ENCODE measurements around the gene SOX5.
"Not testable (repeated sequence)": the region's sequence is repeated elsewhere in the genome, so short reads cannot be mapped to it uniquely, and the experiment has no call there.

SOX5 gene

DNA sequence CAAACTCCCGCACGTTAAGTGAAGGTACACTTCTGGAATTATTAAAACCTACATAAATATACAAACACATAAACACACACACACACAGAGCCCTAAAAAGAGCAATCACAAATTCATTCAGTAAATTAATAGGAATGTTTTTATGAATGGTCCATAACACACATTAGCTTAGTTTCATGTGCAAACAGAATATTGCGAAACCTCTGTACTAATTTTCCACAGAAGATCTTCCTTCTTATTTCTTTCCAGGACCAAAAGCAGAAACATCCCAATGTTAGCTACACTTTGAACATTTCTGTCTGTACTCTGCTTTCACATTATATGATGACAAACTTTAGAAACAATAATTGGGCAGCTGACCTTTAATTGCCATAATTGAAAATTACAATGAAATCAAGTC is 101.6 kb downstream of the SOX5 start:
- DNase-seq (ENCODE audit: low read depth in 1 of 2, low spot score in 1 of 2): no peak

DNA sequence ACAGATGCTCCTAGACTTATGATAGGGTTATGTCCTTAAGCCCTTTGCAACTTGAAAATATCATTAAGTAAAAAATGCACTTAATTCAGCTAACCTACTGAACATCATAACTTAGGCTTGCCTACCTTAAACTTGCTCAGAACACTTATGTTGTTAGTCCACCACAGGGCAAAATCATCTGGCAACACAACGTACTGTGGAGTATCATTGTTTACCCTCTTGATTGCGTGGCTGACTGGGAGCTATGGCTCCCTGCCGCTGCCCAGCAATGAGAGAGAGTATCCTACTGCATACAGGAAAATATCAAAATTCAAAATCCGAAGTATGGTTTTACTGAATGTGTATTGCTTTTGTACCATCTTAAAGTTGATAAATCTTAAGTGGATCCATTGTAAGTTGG is 105.5 kb downstream of the SOX5 start:
- DNase-seq (ENCODE audit: low read depth in 1 of 2, low spot score in 1 of 2): no peak

DNA sequence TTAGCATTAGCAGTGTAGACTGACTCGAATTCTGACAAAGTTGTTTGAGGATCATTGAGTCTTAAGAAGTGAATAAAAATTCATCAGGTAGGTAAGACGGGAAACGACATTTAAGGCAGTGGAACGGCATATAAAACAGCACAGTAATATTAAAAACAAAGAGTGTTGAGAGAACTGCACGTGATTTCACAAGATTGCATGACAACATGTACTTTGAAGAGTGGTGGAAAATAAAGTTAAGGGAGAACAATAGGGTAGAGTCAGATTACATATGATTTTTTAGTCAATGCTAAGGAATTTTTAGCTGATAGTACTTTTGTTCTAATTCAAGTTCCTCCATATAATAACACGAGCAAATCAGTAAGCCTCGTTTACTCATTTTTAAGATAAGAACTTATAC is 115.4 kb downstream of the SOX5 start:
- no peak for DNase-seq (ENCODE audit: low read depth in 1 of 2, low spot score in 1 of 2)

DNA sequence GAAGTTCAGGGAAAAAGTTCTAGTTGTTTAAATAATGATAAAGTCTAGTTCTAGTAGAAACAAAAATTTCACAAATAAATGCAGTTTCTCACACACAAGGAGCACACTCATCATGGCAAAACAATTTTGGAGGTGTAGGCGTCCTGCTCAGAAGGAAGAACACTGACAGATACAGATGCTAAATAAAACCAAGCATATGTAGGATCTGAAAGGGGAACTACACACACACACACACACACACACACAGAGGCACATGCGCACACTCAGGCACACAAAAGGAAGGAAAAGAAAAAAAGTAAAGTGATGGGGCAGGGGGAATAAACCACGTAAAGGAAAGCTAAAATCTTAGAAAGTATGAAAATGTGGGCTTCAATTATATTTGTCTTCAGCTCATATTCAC is 117.7 kb downstream of the SOX5 start:
- no peak for DNase-seq (ENCODE audit: low read depth in 1 of 2, low spot score in 1 of 2)

DNA sequence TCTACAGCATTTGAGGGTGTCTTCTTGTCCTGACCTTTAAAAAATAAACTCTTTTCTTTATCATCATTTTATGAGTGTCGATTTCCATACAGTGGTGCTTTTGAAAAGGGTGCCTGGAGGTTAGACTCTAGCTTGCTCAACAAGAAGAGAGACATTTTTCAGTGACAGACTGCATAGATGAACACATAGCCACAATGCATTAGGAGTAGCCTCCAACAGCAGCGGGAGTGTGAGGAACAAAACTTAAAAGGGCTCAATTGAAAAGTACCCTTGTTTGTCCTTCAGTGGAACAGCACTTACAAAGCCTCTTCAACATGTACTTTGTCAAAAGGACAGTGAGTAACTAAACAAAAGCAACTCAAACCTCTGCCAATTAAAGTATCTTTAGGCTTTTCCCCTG is 119.3 kb downstream of the SOX5 start:
- DNase-seq (ENCODE audit: low read depth in 1 of 2, low spot score in 1 of 2): no peak

DNA sequence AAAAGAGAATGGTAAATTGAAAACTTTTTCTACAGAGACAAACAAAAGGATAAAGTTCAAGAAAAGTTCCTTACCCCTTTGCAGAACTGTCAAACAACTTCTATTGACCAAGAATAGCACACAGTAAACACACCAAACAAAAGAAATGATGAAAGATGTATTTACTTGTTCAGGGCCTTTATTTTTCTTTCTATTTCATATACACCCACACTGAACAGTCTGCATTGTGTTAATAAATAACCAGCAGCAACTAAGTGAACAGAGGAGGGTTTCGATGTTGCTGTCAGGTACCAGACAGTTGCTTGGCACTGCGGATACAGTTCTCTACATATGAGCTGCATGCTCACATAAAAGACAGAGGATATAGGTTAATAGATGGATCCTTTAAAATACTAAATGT is 122.1 kb downstream of the SOX5 start:
- no peak for DNase-seq (ENCODE audit: low read depth in 1 of 2, low spot score in 1 of 2)

DNA sequence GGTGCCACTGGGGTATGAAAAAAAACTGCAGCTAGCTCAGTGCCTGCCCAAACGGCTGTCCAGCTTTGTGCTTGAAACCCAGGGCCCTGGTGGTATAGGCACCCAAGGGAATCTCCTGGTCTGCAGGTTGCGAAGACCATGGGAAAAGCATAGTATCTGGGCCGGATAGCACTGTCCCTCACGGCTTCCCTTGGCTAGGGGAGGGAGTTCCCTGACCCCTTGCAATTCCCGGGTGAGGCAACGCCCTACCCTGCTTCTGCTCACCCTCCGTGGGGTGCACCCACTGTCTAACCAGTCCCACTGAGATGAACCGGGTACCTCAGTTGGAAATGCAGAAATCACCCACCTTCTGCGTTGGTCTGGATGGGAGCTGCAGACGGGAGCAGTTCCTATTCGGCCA is 124.3 kb downstream of the SOX5 start:
- DNase-seq (ENCODE audit: low read depth in 1 of 2, low spot score in 1 of 2): not testable (repeated sequence)

DNA sequence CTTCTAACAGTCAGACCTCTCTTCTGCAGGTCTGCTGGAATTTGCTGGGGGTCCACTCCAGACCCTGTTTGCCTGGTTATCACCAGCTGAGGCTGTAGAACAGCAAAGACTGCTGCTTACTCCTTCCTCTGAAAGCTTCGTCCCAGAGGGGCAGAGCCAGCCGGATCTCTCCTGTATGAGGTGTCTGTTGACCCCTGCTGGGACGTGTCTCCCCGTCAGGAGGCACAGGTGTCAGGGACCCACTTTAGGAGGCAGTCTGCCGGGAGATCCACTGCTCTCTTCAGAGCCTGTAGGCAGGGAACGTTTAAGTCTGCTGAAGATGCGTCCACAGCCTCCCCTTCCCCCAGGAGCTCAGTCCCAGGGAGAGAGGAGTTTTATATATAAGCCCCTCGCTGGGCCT is 125.1 kb downstream of the SOX5 start:
- DNase-seq (ENCODE audit: low read depth in 1 of 2, low spot score in 1 of 2): no peak

DNA sequence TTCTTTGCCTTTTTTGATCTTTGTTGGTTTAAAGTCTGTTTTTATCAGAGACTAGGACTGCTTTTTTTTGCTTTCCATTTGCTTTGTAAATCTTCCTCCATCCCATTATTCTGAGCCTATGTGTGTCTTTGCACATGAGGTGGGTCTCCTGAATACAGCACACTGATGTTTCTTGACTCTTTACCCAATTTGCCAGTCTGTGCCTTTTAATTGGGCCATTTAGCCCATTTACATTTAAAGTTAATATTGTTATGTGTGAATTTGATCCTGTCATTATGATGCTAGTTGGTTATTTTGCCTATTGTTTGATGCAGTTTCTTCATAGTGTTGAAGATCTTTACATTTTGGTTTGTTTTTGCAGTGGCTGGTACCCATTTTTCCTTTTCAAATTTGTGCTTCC is 126.6 kb downstream of the SOX5 start:
- DNase-seq (ENCODE audit: low read depth in 1 of 2, low spot score in 1 of 2): not testable (repeated sequence)

DNA sequence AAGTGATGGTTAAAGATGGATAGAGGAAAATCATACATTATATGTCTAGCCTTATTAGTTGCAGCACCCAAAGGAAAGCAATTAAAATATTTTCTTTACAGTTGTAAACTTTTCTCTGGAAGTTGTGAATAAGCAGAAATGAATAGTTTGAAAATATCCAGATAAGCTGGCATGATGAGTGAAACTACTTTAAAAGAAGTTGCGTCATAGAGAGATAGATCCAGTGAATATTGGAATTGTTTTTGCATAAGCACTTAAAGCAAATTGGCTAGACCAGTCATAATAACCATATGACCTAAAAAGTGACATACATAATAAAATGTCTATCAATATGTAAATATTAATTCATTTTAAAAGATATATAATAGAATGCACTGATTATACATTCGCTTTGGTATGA is 132.1 kb downstream of the SOX5 start:
- DNase-seq (ENCODE audit: low read depth in 1 of 2, low spot score in 1 of 2): no peak

DNA sequence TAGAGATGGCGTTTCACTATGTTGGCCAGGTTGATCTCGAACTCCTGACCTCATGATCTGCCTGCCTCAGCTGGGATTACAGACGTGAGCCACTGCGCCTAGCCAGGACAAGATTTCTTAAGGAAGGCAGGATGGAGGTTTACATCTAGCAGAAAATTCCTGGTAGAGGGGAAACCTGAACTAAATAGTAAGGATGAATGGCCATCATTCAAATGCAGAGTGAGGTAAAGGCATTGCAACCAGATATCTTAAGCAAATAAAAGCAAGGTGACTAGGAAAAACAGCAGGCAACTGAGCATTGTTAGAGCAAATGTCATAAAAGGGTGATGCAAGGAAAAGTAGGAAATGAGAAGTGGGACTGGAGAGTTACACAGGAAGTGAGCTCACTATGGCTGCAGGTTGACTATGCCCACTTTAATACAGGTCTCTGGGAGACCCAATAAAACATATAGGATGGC is 133.0 kb downstream of the SOX5 start:
- no peak for DNase-seq (ENCODE audit: low read depth in 1 of 2, low spot score in 1 of 2)

DNA sequence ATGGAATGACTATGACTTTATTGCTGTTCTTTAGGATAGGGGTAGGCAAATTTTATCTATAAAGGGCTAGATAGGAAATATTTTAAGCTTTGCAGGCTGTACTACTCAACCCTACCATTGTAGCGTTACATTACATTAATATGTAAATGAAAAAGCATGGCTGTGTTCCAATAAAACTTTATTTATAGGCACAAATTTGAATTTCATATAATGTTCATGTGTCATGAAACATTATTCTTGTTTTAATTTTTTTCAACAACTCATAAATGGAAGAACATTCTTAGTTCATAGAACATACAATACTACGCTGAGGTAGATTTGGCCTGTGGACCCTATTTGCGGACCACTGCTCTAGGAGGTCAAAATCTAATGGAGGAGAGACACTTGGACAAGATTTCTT is 133.7 kb downstream of the SOX5 start:
- DNase-seq (ENCODE audit: low read depth in 1 of 2, low spot score in 1 of 2): no peak

DNA sequence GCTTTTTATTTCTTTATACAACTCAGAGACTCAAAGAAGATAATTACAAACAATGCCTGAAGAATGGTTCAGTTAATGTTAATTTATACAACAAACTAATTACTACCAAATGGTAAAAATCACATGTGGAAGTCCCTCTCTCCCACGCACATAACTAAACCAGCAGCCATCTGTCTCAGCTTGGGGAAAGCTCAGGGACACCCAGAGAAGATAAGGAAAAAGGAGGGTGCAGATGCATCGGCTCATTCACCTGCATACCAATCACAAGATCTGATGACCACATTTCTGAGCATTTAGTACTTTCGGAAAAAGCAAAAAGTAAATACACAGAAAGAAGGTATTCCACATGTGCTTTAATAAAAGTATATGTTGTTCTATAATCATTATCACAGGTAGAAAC is 136.3 kb downstream of the SOX5 start:
- no peak for DNase-seq (ENCODE audit: low read depth in 1 of 2, low spot score in 1 of 2)

DNA sequence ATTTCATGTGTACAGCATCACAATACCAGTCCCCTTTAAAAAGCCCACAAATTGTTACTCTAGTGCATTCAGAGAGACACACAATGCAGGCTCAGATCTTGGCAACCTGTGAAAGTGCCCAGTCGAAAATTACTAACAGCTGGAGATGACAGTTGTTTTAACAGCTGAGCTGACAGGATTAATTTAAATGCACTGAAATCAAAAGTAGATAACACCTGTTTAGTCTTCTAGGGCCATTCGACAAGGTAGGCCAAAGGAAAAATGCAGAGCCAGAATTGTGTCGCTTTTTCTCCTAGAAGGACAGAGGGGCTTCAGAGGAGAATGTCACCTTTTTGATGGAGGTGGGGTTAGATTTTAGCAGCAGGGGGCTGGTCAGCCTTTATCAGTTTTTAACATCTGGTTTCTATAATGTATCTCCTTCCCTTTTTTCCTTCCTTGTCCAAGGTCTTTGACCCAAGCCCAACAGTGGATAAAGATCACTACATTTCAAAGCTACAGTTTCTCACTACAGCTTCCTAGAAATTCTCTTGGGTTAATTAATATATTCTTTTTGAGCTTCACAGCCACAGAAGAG is 139.1 kb downstream of the SOX5 start:
- no peak for DNase-seq (ENCODE audit: low read depth in 1 of 2, low spot score in 1 of 2)

DNA sequence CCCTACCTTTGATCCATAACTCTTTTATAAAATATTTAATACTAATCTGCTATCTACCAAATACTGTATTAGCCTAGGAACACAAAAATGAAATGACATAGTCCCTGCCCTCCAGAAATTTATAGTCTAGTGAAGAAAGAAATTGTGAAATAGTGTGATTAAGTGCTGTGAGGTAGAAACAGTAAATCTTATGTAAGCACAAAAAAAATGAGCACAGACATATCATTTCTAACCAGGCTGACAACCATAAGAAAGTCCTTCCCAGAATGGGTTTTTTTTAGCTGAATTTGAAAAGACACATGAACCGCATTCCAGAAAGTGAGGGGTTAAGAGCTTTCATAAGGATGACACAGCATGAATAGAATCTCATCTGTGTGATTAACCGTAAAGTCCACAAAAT is 145.9 kb downstream of the SOX5 start:
- DNase-seq (ENCODE audit: low read depth in 1 of 2, low spot score in 1 of 2): no peak

DNA sequence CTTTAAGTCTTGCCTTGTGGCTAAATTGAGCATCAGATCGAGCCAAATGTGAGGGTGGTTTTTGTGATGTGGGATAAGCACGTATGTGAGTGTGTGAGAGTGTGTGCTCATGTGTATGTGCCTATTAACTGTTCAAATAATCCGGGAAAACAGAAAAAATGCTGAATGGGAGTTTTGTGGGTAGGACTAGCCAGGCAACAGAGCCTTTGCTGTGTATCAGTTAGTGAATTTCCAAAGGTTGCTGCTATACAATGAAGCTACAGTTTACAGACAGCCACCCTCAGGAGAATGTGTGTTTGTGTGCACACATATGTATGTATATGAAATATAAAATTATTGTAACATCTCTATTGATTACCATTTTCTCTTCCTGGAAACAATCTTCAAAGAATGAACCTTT is 154.0 kb downstream of the SOX5 start:
- DNase-seq (ENCODE audit: low read depth in 1 of 2, low spot score in 1 of 2): no peak

DNA sequence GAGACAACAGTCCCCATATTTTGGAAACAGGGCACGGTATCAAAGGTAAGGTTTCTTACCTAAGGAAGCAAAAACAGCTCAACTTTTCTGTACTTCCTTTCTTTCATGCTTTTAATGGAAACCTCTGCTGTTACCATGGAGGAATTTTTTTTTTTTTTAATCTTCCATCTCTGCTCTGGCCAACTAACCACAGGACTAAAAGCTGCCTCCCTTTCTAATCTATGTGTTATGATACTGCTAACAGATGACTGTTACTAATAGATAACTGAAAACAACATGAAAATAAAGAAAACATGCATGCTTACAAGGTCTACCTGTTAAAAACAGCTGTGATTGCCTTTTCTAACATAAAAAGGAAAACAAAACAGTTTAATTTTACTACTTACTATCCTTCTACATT is 168.4 kb downstream of the SOX5 start:
- no peak for DNase-seq (ENCODE audit: low read depth in 1 of 2, low spot score in 1 of 2)

DNA sequence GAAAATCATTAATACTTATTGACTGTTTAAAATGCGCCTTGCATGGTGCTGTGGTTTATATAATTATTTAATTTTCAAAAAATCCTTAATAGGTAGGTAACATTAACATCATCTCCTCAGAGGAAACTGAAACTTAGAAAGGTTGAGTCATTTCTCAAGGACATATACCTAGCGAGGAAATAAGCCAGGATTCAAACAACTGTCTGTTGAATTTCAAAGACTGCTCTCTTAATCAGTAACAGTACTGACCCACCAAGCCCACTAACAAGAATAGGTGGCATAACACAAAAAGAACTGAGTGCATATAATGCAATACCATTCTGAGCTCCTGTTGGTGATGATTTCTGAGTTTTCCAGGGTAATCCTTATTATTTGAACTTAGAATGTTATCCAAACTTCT is 174.3 kb downstream of the SOX5 start:
- DNase-seq (ENCODE audit: low read depth in 1 of 2, low spot score in 1 of 2): no peak

DNA sequence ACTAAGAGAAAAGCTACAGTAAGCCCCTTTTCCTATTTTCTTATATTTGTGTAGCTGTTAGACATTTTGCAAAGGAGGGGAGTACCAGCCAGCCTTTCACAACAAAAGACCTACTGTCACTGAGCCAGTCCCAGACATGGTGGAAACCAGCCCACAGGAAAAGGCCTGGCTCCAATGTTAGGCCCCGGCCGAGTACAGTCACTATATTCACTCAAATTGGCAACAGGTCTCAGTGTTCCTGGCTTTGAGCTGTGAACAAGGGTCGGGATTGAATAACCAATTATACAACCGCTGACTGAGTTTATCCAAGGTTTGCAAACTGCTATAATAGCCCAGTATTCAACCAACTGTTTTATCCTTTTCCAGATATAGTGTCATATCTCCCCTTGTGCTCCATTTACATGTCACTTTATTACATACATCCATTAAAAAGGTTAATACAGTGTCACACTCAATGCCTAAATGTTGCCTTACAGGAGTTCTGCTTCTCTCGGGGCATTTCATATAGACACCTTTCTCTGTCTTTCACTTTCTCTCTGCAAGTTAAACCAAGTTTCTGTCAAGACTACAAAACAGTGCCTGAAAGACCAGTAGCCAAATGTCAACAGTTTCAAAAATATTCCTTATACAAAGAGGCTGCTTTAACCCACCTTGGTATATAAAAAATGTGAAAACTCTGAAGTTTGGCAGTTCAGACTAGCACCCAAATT is 178.1 kb downstream of the SOX5 start:
- no peak for DNase-seq (ENCODE audit: low read depth in 1 of 2, low spot score in 1 of 2)

DNA sequence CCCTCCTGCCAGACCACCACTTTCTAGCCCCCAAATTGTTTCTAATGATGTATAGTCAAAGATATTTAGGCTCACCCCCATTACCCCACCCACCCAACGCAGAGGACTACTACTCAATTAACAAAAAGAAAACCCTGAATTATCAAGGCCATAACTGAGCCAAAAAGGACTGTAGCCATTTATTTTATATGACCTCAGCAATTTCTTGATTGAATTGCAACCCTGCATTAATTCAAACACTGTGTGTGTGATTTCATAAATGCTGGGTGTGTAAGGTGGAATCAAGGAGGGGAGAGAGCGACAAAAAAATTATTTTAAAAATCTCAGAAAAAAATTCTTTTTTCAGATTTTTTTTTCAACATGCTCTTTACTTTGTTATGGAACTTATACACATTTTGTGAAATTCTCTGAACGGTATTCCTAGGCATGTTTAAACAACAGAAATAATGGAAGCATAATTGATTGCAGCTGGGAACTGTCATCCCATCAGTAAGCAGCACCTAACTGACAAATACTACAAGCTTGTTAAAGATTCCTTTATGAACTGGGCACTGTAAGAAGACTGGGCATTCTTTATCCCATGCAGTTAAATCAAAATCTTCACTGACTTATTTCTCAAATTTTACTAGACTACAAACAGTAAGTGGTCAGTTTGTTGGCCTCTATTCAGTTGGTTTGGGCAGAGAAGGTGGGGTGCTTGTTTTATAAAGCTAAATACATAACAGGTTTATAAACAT is 179.1 kb downstream of the SOX5 start:
- no peak for DNase-seq (ENCODE audit: low read depth in 1 of 2, low spot score in 1 of 2)

DNA sequence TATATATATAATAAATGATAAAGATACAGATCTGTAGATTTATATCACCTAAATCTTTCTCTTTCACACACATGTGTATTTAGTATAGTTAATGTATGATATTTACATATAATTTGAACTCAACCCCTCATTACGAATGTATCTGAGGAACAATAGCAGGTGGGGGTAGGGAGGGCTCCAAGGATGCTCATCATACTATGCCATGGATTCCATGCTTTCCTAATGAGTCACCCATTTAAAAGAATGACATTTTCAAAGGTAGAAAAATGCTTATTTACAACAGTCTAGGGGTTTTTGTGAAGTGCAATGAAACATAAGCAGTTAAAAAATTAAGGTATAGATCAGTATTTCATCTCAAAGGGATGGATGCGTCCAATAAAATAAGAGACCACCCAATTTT is 181.6 kb downstream of the SOX5 start:
- no peak for DNase-seq (ENCODE audit: low read depth in 1 of 2, low spot score in 1 of 2)

DNA sequence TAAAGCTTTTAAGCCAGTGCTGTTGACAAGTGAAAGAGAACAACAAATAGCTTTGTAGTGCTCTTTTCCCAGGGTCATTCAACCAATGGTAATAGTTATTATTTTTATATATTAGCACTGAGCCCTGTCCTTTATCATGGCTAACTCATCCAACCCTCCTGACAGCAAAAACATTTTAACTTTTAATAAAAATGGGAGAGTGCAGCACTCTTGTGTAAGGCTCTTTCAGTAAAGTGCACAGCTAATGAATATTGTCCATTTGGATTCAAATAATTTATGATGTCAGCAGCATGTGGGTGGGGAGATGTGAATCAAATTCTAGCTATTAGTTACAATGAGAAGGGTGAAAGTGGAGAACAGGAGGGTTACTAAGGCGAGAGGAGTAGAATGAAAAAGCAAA is 185.7 kb downstream of the SOX5 start:
- DNase-seq (ENCODE audit: low read depth in 1 of 2, low spot score in 1 of 2): no peak

DNA sequence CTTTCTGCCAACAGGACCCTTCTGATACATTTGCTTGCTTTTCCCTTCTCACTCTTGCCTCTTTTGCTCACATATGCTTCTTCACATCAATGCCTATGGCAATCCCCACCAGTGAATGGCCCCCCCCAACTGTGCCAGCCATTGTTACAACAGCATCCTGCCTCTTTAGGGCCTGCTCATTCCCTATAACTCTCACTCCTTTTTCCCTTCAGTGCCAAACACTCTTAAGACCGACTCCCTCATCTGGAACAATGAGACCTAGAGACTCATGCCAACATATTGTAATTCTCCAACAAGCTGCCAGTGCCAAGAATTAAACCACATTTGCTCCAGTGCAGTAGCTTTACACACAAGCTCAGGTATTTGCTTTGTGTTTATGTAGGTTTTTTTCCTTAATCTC is 189.0 kb downstream of the SOX5 start:
- no peak for DNase-seq (ENCODE audit: low read depth in 1 of 2, low spot score in 1 of 2)
